Tibial nerve (tissue), 4 donors: ENCODE measurements around the gene UCHL5. TPM values are rescaled to one million over a fixed set of nuclear protein-coding genes. Genes with fewer than 3 reads are reported as not detected.
"Not testable (repeated sequence)": the region's sequence is repeated elsewhere in the genome, so short reads cannot be mapped to it uniquely, and the experiment has no call there.

ENCODE experiments used
- DNase-seq, 2 donors: peaks; one replicate each; pipeline ENCODE4 v3.0.0-alpha.2; 2019; ENCODE audit warnings: low spot score in 2 of 2
- H3K27ac ChIP-seq, 4 donors: fragments of 200-600 bp; sonication (generic) in 3 of 4; one replicate each; pipeline ENCODE4 v1.5.1; 2017 to 2019; ENCODE audit warnings: mild to moderate bottlenecking in 1 of 4
- H3K27me3 ChIP-seq, 2 donors: fragments of 200-600 bp; sonication (generic) in 1 of 2; one replicate each; pipeline versions ENCODE4 v1.5.1 to v1.6.0; 2017 to 2019
- H3K36me3 ChIP-seq, 3 donors: fragments of 200-600 bp; sonication (generic); one replicate each; pipeline ENCODE4 v1.5.1; 2018 to 2019
- H3K4me1 ChIP-seq, 4 donors: fragments of 200-600 bp; sonication (generic) in 3 of 4; one replicate each; pipeline ENCODE4 v1.5.1; 2017 to 2019
- H3K4me3 ChIP-seq, 4 donors: fragments of 200-600 bp; sonication (generic) in 3 of 4; one replicate each; pipeline ENCODE4 v1.5.1; 2017 to 2019; ENCODE audit warnings: mild to moderate bottlenecking in 1 of 4, moderate library complexity in 1 of 4
- H3K9me3 ChIP-seq, 4 donors: fragments of 200-600 bp; sonication (generic) in 3 of 4; one replicate each; pipeline ENCODE4 v1.5.1; 2017 to 2019
- CTCF ChIP-seq, 5 experiments: fragments of 200-600 bp in 3 of 5; fragments of 450-650 bp in 2 of 5; sonication (generic) in 3 of 5; IDR thresholded peaks; one replicate each; pipeline ENCODE4 v1.5.1; 2016 to 2019; ENCODE audit warnings: antibody characterized with exemption in 5 of 5, mild to moderate bottlenecking in 3 of 5, moderate library complexity in 2 of 5
- EP300 ChIP-seq, 2 donors: sonication (generic); formaldehyde crosslinking; IDR thresholded peaks; one replicate each; pipeline ENCODE4 v1.6.1; 2017; ENCODE audit warnings: antibody characterized with exemption in 2 of 2, mild to moderate bottlenecking in 1 of 2
- POLR2A ChIP-seq, 2 donors: fragments of 450-650 bp; IDR thresholded peaks; one replicate each; pipeline ENCODE4 v1.6.1; 2017; ENCODE audit warnings: antibody characterized with exemption in 2 of 2, mild to moderate bottlenecking in 2 of 2, moderate library complexity in 2 of 2
- WGBS, 2 donors: methylation state at CpG; one replicate each; pipeline ENCODE4 v1.1.5; 2018; 5-methylcytosine and 5-hydroxymethylcytosine counted together
- total RNA-seq, 4 donors: library from RNA; depleted of rRNA; stranded (reverse); fragments of >200 nt; gene quantifications; one replicate each; pipeline ENCODE4 v1.1.0, GENCODE V29; 2016

UCHL5 gene
- total RNA-seq, 4 donors from 2014 or later = 22.2 to 50.0 (median 29.0) TPM

- Histone ChIP-seq H3K4me1 (no peaks in the 10 kb centered on the region), H3K27ac (no peak overlapping the region), H3K36me3 (peaks cover 0 to 41% (median 0%) of the 10 kb centered on the region in 3 donors), H3K27me3 (no peaks in the 10 kb centered on the region), H3K9me3 (peaks cover 0 to 13% (median 4%) of the 10 kb centered on the region in 4 donors), H3K4me3 (no peak overlapping the region)
- TF ChIP-seq EP300 (IDR thresholded peaks at IDR 0.05) (no peak), CTCF (IDR thresholded peaks at IDR 0.05) (no peak), POLR2A (IDR thresholded peaks at IDR 0.05) (no peak)
- DNase-seq = no peak
- 97% methylated on average over 5 of the region's 5 CpGs for WGBS, 2 donors
Observed at GRCh38 chr1:193005785-193006184, 53.4 kb downstream of the UCHL5 start.

GRCh38 chr1:192998536-192998935 lies 60.6 kb downstream of the UCHL5 start:
- Histone ChIP-seq H3K4me3 (no peak overlapping the region), H3K9me3 (peaks cover 0 to 5% (median 0%) of the 10 kb centered on the region in 4 donors), H3K27ac (no peak overlapping the region), H3K27me3 (no peaks in the 10 kb centered on the region), H3K36me3 (peaks cover 0 to 65% (median 0%) of the 10 kb centered on the region in 3 donors), H3K4me1 (no peaks in the 10 kb centered on the region)
- WGBS, 2 donors = 90 to 100% methylated on average over 1 of the region's 1 CpG
- no peak for DNase-seq
- TF ChIP-seq CTCF (IDR thresholded peaks at IDR 0.05) (peak in 1 of 5 experiments; percentile 13), EP300 (IDR thresholded peaks at IDR 0.05) (no peak), POLR2A (IDR thresholded peaks at IDR 0.05) (no peak)

GRCh38 chr1:192994141-192994540 lies 65.0 kb downstream of the UCHL5 start:
- Histone ChIP-seq H3K36me3 (peaks cover 0 to 38% (median 0%) of the 10 kb centered on the region in 3 donors), H3K9me3 (peaks cover 0 to 5% (median 0%) of the 10 kb centered on the region in 4 donors), H3K4me1 (no peaks in the 10 kb centered on the region), H3K27ac (no peak overlapping the region), H3K4me3 (no peak overlapping the region), H3K27me3 (no peaks in the 10 kb centered on the region)
- no peak for DNase-seq
- WGBS, 2 donors = 81 to 96% methylated on average over 7 of the region's 7 CpGs
- no peak for TF ChIP-seq POLR2A (IDR thresholded peaks at IDR 0.05)
- no peak for TF ChIP-seq CTCF (IDR thresholded peaks at IDR 0.05)
- no peak for TF ChIP-seq EP300 (IDR thresholded peaks at IDR 0.05)

- Histone ChIP-seq H3K4me3 (no peak overlapping the region), H3K9me3 (peaks cover 0 to 5% (median 0%) of the 10 kb centered on the region in 4 donors), H3K36me3 (peaks cover 0 to 41% (median 0%) of the 10 kb centered on the region in 3 donors), H3K4me1 (no peaks in the 10 kb centered on the region), H3K27me3 (no peaks in the 10 kb centered on the region), H3K27ac (no peak overlapping the region)
- WGBS, 2 donors = 76 to 91% methylated on average over 10 of the region's 10 CpGs
- no peak for TF ChIP-seq POLR2A (IDR thresholded peaks at IDR 0.05)
- no peak for TF ChIP-seq EP300 (IDR thresholded peaks at IDR 0.05)
- no peak for TF ChIP-seq CTCF (IDR thresholded peaks at IDR 0.05)
- DNase-seq = no peak
Observed at GRCh38 chr1:192993426-192994085, 65.6 kb downstream of the UCHL5 start.

- H3K9me3 ChIP-seq, DNase-seq, H3K27me3 ChIP-seq, H3K27ac ChIP-seq, H3K4me1 ChIP-seq, H3K4me3 ChIP-seq: not testable (repeated sequence)
- 96 to 97% methylated on average over 16 to 21 of the region's 38 CpGs for WGBS, 2 donors
- peaks cover 0 to 26% (median 0%) of the 10 kb centered on the region in 3 donors for H3K36me3 ChIP-seq
Observed at GRCh38 chr1:192986748-192987334, 72.3 kb downstream of the UCHL5 start.
